Left ventricle myocardium superior (tissue), 1 donor: ENCODE data around the gene CCDC195. TPM values are rescaled to one million over a fixed set of nuclear protein-coding genes. Genes with fewer than 3 reads are reported as not detected.

Experiments
- total RNA-seq: library from RNA; stranded (reverse); fragmentation: NEBNext Ultra II Directional; extraction: Animal tissue kit (Norgen Biotek cat#: 25700); gene quantifications from one replicate; pipeline ENCODE4 v1.2.1, GENCODE V29; 2021
- donor health status: DM: no; HTN: yes; CAD: no; lungs with severe emphysema.

CCDC195 gene
- total RNA-seq, 1 donor from 2014 or later = not detected

Other genes starting within 250 kb of the CCDC195 start
- 77.5 TPM for gene CUL3, start 131.0 kb downstream of the CCDC195 start, total RNA-seq